GM23248 (cell line): ENCODE results near the gene RASGEF1B.

Experiments
- EZH2 ChIP-seq: fragments of 200-600 bp; sonication (generic); IDR thresholded peaks from 2 replicates; pipeline ENCODE4 v1.6.1; 2018; ENCODE audit warnings: antibody characterized with exemption, mild to moderate bottlenecking; ENCODE audit not compliant: insufficient read depth, poor library complexity, severe bottlenecking
- EZH2phosphoT487 ChIP-seq: fragments of 200-600 bp; sonication (generic); IDR thresholded peaks from 2 replicates; pipeline ENCODE4 v1.6.1; 2018; ENCODE audit warnings: antibody characterized with exemption, moderate library complexity, mild to moderate bottlenecking, low read depth; ENCODE audit not compliant: insufficient read depth

DNA sequence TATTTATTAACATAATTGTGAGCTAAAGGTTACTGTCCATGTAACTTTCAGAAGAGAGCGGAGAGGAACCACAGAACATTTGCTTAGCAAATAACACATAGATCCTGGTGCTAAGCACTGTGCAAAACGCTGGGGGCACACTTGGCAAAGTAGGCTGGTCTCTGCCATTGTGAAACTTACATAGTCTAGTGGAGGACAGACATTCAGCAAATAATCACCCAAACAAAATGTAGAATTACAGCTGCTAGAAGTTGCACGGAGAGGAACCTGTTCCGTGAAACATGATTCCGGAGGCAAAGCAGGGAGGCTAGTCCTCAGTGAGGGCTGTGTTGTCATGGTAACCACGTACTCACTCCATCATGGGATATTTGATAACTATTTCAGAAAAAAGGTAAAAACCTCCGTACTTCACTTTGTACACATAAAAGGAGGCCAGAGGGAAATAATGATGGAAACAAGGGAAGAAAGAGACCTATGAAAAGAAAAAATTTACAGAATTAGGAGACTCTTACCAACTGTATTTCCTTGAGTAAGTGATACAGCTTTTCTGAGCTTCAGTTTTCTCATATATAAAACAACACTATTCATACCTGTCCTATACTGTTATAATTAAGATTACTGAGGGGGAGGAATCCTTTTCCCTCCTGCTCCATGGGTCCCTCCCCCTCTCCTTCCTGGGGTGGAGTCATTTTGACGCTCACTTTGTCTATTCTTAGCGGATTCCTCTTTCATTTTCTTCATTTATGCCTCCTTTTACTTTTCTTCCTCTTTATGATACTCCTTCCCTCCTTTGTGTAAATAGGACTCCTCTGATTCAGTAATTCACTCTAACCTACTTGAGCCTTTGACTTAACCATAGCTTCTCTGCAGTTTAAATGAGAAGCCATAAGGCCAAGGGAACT is 825 bp upstream of the RASGEF1B start:
- TF ChIP-seq EZH2 (no peak), EZH2phosphoT487 (no peak)
